ENCODE results near the gene COX8A.

The COX8A gene

GRCh38 chr11:64020976-64021756, 46.7 kb downstream of the COX8A start:
- Mint-ChIP-seq H3K4me3 (no peak overlapping the region), H3K27me3 (no peaks in the 10 kb centered on the region), H3K27ac (no peak overlapping the region), H3K9me3 (no peaks in the 10 kb centered on the region), H3K4me1 (no peaks in the 10 kb centered on the region)
- ATAC-seq (no peak), DNase-seq (no peak)

GRCh38 chr11:64021757-64022093, 47.3 kb downstream of the COX8A start:
- peaks cover 3% of the 10 kb centered on the region for H3K27me3 Mint-ChIP-seq
- DNase-seq (no peak), ATAC-seq (no peak)
- H3K27ac Mint-ChIP-seq: no peak overlapping the region
- peaks cover under 1% of the 10 kb centered on the region for H3K4me1 Mint-ChIP-seq
- no peak overlapping the region for H3K4me3 Mint-ChIP-seq
- no peaks in the 10 kb centered on the region for H3K9me3 Mint-ChIP-seq

GRCh38 chr11:64022125-64022784, 47.8 kb downstream of the COX8A start:
- DNase-seq (no peak), ATAC-seq (no peak)
- no peak overlapping the region for H3K27ac Mint-ChIP-seq

GRCh38 chr11:64023712-64024710, 49.6 kb downstream of the COX8A start:
- DNase-seq (no peak), ATAC-seq (no peak)
- Mint-ChIP-seq H3K4me3 (no peak overlapping the region), H3K27me3 (peaks cover 19% of the 10 kb centered on the region), H3K4me1 (peaks cover 20% of the 10 kb centered on the region), H3K27ac (no peak overlapping the region), H3K9me3 (no peaks in the 10 kb centered on the region)

More at GRCh38 chr11:64022125-64022784, 47.8 kb downstream of the COX8A start:
- H3K4me3 Mint-ChIP-seq: no peak overlapping the region
- H3K9me3 Mint-ChIP-seq: no peaks in the 10 kb centered on the region
- H3K27me3 Mint-ChIP-seq: peaks cover 8% of the 10 kb centered on the region
- H3K4me1 Mint-ChIP-seq: peaks cover 6% of the 10 kb centered on the region

- no peak overlapping the region for H3K4me3 Mint-ChIP-seq
- peaks cover 29% of the 10 kb centered on the region for H3K27me3 Mint-ChIP-seq
- no peak overlapping the region for H3K27ac Mint-ChIP-seq
- DNase-seq: no peak
- H3K4me1 Mint-ChIP-seq: peaks cover 20% of the 10 kb centered on the region
- H3K9me3 Mint-ChIP-seq: no peaks in the 10 kb centered on the region
- no peak for ATAC-seq
These were observed 50.8 kb downstream of the COX8A start for GRCh38 chr11:64025205-64025604.
